GM18507 (cell line): ENCODE measurements around the gene CLDN9.
"Not testable (repeated sequence)": the region's sequence is repeated elsewhere in the genome, so short reads cannot be mapped to it uniquely, and the experiment has no call there.

ENCODE experiments used
- DNase-seq: peaks from one replicate; pipeline ENCODE4 v3.0.0; 2011; ENCODE audit warnings: low read depth; ENCODE audit not compliant: insufficient read length; ENCODE audit errors: extremely low spot score
- FAIRE-seq: peaks from 2 replicates; lab custom pipeline; 2011; peaks lifted over from hg19 to GRCh38; lab: Jason Lieb, UNC

CLDN9 gene

DNA sequence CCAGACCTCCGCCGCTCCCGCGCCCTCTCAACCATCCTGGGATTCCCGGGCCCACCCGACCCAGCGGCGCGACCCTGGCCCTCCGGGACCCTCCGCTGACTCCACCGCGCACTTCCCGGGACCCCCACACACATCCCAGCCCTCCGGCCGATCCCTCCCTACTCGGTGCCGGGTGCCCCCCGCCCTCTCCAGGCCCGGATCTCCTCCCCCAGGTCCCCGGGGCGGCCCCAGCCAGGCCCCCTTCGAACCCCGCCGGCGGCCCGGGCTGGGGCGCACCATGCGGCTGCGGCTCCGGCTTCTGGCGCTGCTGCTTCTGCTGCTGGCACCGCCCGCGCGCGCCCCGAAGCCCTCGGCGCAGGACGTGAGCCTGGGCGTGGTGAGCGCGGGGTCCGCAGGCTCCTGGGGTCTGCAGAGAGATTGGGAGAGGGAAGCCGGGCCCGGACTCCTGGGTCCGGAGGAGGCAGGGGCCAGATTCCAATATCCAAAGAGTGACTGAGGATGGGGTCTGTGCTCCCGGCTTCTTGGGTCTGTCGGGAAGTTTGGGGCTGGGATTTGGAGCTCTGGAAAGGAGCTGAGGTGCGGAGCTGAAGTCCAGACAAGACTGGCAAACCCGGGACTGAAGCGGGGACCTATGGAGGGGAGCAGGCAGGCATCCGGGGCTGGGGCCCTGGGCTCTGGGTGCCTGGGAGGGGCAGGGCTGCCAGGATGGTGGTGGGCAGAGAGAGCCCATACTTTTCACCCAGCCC is 34.1 kb downstream of the CLDN9 start:
- no peak for FAIRE-seq

DNA sequence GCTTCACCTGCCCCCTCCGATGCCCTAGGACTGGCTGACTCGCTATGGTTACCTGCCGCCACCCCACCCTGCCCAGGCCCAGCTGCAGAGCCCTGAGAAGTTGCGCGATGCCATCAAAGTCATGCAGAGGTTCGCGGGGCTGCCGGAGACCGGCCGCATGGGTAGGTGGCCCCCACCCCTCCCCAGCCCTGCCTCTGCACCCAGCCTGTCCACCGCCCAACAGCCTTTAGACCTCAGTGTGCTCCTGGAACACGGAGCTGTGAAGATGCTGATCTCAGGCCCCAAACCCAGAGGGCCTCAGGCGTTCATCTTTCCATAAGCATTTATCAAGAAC is 34.6 kb downstream of the CLDN9 start:
- FAIRE-seq (no peak), DNase-seq (no peak)

More for the DNA sequence above, 34.1 kb downstream of the CLDN9 start:
- DNase-seq = no peak

DNA sequence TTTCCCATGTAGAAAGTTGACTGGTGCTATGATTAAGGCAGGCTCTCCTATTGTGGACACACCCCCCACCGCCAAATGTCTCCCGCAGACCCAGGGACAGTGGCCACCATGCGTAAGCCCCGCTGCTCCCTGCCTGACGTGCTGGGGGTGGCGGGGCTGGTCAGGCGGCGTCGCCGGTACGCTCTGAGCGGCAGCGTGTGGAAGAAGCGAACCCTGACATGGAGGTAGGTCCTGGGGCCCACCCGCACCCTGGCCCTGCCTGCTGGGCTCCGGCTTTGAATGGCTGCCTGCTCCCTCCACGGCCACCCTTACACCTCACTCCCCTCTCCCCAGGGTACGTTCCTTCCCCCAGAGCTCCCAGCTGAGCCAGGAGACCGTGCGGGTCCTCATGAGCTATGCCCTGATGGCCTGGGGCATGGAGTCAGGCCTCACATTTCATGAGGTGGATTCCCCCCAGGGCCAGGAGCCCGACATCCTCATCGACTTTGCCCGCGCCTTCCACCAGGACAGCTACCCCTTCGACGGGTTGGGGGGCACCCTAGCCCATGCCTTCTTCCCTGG is 37.3 kb downstream of the CLDN9 start:
- DNase-seq (no peak), FAIRE-seq (no peak)

DNA sequence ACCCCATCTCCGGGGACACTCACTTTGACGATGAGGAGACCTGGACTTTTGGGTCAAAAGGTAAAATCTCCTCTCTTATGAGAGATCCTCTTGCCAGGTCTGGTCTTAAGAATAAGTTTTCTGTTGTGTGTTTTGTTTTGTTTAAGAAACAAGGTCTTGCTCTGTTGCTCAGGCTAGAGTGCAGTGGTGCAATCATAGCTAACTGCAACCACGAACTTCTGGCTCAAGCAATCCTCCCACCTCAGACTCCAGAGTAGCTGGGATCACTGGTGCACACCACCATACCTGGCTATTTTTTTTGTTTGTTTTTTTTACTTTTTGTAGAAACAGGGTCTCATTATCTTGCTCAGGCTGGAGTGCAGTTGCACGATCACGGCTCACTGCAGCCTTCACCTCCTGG is 37.8 kb downstream of the CLDN9 start:
- FAIRE-seq = no peak
- no peak for DNase-seq

DNA sequence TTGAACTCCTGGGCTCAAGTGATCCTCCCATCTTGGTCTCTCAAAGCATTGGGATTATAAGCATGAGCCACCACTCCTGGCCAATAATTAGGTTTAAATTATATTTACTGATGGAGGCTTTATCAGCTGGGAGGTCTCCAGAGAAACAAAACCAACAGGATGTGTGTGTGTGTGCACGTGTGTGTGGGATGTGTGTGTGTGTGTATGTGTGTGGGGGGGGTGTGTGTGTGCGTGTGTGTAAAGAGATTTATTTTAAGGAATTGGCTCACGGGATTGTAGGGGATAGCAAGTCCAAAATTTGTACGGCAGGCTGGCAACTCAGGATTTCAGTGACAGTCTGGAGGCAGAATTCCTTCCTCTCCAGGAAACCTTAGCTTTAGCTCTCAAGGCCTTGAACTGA is 38.3 kb downstream of the CLDN9 start:
- no peak for DNase-seq
- FAIRE-seq = no peak

DNA sequence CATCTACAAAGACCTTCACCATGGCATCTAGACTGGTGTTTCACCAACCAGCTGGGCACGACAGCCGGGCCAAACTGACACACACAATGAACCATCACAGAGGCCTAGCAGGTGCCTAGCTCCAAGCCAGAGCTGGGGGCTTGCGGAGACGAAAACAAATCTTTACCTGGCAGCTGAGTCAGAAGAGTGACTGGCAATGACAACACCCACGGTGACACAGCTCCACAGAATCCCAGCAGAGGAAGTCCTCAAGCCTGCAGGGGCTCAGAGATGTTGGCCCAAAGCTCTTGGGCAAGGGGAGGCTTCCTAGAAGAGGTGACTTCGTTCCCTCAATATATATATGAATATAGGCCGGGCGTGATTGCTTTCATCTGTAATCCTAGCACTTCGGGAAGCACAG is 38.8 kb downstream of the CLDN9 start:
- FAIRE-seq = no peak

DNA sequence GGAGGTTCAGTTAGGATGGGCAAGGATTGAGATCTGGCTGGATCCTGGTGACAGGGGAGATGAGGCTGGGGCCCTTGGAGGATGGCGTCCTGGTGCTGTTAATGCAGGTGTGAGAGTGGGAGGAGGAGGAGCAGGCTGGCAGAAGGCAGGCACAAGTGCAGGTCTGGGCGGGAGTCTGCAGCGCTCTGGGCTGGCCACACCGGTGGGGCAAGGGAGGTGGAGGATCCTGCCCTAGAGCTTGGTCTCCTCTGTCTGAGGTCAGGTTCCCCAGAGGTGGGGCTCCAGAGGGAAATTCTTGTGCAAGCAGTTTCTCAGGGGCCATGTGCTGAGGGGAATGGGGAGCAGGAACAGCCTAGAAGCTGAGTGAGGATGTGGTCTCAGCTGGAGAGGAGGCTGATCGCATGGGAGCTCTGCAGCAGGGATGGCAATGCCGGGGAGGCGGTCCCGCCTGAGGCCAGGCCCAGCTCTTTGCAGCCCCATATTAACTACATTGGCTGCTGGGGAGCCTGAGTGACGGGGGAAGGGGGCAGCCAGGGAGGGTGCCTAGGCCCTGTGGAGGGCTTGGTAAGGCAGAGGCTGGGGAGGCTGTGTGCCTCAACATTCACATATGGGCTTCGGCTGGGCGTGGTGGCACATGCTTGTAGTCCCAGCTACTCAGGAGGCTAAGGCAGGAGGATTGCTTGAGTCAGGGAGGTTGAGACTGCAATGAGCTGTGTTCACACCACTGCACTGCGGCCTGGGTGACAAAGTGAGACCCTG is 40.0 kb downstream of the CLDN9 start:
- DNase-seq, FAIRE-seq: not testable (repeated sequence)

More for the DNA sequence above, 38.8 kb downstream of the CLDN9 start:
- DNase-seq = no peak

DNA sequence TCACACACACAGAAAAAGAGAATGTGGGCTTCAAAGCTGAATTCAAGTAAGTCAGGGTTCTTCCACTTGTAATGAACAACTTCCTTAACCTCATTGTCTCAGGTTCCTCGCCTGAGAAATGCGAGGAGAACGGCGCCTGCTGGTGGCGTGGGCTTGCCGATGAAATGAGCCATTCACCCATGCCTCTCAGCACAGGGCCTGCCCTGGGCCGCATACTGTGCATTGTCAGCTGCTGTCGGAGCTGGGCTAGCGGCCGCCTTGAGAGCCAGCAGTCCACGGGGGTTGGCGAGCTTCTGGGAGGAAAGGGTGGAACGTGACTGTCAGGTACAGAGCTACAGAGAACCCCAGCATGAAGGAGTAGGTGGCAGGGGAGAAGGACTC is 40.6 kb downstream of the CLDN9 start:
- not testable (repeated sequence) for DNase-seq, FAIRE-seq

DNA sequence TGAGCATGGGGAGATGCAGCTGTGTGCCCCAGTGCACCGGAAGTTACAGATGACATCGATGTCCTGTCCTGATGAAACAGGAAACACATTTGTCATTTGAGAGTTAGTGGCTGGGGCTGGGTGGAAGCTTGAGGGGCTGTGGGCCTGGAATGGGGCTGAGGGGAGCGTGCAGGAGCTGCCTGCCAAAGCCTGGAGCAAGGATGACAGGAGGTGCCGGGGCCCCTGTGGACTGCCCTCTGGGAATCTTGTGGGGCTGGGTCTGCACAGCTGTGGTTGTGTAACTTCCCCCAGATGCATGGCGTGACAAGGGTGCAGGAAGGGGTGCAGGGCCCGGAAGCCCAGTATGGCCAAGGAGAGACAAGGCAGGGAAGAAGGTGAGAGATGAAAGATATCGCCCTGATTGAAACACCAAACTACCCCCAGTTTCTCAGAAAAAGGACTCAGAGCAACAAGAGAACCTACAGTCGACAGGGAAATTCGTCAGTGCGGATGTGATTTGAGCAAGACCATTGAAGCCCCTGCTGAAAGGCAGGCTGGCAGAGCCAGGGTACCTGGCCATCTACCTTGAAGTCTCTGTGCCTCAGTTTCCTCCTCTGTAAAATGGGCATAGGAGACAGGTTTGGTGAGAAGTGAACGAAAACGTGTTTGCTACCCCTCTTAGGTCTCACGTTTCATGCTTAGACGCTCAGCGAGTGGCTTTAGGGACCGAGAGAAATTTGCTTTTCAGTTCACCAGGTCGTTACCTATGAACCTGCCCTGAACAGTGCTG is 42.4 kb downstream of the CLDN9 start:
- peak; percentile 63 for FAIRE-seq
- DNase-seq = no peak

DNA sequence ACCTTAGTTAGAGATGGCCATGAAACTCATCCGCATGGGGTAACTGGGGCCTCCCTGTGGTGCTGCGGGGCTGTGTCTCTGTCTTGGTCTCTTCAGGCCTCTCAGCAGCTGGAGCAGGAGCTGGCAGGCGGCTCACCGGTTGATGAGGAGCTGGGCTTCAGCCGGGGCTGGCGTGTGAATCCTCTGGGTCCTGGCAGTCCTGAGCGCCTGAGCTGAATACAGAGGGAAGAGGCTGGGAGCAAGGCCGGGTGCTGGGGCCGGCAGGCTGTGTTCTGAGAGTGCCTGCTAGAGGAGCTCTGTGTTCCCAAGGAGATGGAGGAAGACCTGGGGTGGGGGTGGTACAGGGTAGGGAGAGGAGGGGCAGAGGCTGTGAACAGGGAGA is 43.0 kb downstream of the CLDN9 start:
- FAIRE-seq, DNase-seq: not testable (repeated sequence)

DNA sequence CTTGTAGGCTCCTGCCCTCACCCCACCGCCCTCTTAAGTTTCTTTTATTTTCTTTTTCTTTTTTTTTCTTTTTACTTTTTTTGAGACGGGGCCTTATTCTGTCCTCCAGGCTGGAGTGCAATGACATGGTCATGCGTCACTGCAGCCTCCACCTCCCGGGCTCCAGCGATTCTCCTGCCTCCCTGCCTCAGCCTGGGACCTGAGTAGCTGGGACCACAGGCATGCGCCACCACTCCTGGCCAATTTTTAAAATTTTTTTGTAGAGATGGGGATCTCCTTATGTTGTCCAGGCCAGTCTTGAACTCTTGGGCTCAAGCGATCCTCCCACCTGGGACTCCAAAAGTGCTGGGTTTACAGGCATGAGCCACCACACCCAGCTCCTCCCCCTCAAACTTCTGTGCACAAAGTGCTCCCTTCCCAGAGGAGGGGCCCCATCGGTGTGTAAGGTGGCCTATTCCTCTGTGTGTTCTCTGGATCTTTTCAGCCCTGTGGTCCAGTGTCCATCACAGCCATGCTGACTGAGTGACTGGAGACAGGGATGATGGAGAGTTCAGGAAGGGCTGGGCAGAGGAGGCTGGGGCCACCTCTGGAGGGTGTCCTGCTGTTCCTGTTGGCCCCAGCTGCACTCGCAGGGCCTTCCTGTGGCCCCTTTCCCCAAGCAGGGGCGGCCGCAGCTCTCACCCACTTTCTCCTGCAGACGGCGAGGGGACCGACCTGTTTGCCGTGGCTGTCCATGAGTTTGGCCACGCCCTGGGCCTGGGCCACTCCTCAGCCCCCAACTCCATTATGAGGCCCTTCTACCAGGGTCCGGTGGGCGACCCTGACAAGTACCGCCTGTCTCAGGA is 43.8 kb downstream of the CLDN9 start:
- no peak for FAIRE-seq
- DNase-seq = no peak

DNA sequence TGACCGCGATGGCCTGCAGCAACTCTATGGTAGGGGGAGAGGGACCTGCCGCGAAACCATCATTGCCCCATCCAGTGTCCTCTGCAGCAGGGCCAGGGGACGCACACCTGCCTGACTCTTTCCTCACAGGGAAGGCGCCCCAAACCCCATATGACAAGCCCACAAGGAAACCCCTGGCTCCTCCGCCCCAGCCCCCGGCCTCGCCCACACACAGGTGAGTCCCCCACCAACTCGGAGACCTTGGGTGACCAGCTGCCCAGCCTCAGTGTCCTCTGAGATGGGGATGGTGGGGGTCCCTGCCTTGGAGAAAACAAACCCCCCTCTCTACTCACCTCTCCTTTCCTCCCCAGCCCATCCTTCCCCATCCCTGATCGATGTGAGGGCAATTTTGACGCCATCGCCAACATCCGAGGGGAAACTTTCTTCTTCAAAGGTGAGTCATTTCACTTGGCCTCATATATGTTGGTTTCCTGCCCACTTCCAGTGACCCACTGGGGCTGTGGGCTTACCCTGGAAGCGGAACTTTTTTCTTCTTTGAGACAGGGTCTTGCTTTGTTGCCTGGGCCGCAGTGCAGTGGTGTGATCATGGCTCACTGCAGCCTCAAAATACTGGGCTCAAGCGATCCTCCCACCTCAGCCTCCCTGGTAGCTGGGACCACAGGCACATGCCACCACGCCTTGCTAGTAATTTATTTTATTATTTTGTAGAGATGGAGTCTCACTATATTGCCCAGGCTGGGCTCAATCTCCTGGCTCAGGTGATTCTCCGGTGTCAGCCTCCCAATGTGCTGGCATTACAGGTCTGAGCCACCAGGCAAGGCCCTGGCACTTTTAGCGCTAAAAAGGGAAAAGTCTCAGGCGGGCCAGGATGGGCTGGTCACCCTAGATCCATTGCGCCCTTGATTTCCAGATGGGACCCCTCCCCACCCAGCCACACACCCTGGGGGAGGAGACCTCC is 44.7 kb downstream of the CLDN9 start:
- FAIRE-seq = no peak

DNA sequence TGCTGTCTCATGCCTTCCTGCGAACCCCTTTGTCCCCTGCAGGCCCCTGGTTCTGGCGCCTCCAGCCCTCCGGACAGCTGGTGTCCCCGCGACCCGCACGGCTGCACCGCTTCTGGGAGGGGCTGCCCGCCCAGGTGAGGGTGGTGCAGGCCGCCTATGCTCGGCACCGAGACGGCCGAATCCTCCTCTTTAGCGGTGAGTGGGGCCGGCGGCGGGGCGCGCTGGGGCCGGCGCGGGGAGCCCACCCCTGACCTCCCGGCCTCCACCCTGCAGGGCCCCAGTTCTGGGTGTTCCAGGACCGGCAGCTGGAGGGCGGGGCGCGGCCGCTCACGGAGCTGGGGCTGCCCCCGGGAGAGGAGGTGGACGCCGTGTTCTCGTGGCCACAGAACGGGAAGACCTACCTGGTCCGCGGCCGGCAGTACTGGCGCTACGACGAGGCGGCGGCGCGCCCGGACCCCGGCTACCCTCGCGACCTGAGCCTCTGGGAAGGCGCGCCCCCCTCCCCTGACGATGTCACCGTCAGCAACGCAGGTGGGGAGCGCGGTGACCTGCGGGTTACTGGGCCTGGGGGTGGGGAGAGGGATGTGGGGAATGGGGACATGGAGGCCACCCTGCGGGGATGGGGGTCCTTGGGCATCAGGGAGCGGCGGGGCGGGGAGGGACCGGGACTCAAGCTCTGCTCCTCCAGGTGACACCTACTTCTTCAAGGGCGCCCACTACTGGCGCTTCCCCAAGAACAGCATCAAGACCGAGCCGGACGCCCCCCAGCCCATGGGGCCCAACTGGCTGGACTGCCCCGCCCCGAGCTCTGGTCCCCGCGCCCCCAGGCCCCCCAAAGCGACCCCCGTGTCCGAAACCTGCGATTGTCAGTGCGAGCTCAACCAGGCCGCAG is 45.7 kb downstream of the CLDN9 start:
- no peak for FAIRE-seq

More for the DNA sequence above, 44.7 kb downstream of the CLDN9 start:
- no peak for DNase-seq

DNA sequence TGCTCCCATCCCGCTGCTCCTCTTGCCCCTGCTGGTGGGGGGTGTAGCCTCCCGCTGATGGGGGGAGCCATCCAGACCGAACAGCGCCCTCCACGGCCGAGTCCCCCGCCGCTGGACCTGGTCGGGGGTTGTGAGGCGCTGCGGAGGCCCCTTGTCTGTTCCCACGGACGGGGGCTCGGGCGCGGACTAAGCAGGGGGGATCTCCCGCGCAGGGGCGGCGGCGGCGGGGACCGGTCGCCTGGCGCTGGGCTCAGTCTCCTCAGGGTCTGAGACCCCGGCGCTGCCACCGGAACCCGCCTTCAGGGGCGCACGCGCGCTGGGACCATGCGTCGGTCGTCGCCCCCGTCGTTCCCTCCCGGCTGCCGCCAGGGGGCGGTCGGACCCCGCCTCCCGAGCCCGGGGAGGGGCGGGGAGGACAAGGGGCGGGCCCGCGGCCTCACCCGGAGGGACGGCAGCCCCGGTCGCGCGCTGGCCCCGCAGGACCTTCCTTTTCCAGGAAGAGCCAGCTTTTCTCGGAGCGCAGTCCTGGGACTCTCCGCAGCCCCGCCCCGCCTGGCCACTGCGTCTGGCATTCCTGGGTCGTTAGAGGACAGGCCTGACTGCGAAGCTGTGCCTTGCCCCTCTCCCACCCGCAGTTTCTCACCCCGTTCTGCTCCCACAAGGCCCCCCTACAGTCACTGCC is 46.5 kb downstream of the CLDN9 start:
- FAIRE-seq (peak; percentile 64), DNase-seq (peak; percentile 88)

More for the DNA sequence above, 45.7 kb downstream of the CLDN9 start:
- no peak for DNase-seq

DNA sequence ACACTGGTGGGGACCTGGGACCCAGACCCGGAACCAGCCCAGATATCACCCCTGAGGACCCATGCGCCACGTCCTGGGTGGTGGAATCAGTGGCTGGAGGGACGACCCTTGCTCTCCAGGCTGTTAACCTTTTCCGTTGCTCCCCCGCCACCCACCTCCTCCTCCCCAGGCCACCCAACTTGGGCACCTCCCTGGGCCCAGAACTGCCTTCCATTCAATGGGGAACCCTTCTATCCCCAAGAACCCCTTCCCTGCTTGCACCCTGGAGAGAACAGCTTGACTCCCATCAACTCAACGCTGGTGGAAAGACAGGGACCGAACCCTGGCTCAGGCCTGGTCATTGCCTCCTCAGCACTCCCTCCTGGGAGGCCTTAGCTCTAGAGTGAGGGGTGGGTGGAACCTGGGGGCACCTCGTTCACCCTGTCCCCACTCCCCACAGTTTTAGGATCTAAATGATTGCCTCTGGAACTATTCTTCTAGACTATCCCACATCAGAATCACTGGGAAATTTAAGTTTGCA is 47.1 kb downstream of the CLDN9 start:
- FAIRE-seq (no peak), DNase-seq (no peak)

DNA sequence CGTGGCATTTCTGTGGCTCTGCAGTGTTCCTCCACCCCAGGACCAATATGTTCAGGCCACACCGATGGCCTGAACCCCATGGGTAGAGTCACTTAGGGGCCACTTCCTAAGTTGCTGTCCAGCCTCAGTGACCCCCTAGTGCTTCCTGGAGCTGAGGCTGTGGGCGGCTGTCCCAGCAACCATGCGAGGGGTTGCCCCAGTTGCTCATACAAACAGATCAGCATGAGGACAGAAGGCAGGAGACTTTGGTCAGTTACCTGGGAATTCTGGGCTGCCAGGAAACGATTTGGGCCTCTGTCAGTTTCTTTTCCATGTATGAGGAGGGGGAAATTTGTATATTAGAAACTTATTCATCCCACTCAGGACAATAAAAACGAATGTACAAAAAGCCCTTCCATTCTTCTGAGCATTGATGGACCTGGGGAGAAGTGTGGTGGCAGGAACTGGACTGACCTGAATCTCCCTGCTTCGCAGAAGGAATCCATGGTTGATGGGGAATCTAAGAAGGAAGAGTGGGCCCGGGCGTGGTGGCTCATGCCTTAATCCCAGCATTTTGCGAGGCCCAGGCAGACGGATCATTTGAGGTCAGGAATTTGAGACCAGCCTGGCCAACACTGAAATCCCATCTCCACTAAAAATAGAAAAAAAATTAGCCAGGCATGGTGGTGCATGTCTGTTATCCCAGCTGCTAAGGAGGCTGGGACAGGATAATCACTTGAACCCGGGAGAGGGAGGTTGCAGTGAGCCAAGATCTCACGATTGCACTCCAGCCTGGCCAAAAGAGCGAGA is 47.8 kb downstream of the CLDN9 start:
- DNase-seq (no peak), FAIRE-seq (no peak)
